Posterior vena cava (tissue), 2 donors: Measurements from ENCODE around the gene CDK17. TPM values are rescaled to one million over a fixed set of nuclear protein-coding genes. Genes with fewer than 3 reads are reported as not detected.
A peak's percentile ranks its signal among the peaks of the same experiment; 100 is the strongest.

Experiments
- DNase-seq: peaks from one replicate; pipeline ENCODE4 v3.0.0-alpha.2; 2020; ENCODE audit warnings: low spot score
- intact Hi-C, 2 donors: fragments of 100-400 bp; cut with DNase I; formaldehyde crosslinking; loops; one replicate each; pipeline versions ENCODE4 v1.14.1 to v1.14.2; 2022 to 2023
- total RNA-seq, 2 donors: library from RNA; stranded (reverse); fragmentation: NEBNext Ultra II Directional; extraction: Animal tissue kit (Norgen Biotek cat#: 25700); gene quantifications; one replicate each; pipeline ENCODE4 v1.2.1, GENCODE V29; 2021
- donor health status: DM: yes; HTN: yes; CAD: no.
- donor health status: DM: yes; HTN: yes; CAD: no.

Gene CDK17
- total RNA-seq, 2 donors from 2014 or later = 46.4 to 50.1 TPM

GRCh38 chr12:96257550-96258103, 142.6 kb downstream of the CDK17 start:
- no peak for DNase-seq
- intact Hi-C loops = no loop called here

- no peak for DNase-seq
- intact Hi-C loops = no loop called here
These were observed 143.4 kb downstream of the CDK17 start for GRCh38 chr12:96256672-96257361.

GRCh38 chr12:96255077-96255476, 145.2 kb downstream of the CDK17 start:
- intact Hi-C loops = no loop called here
- peak; percentile 90 for DNase-seq

- intact Hi-C loops = no loop called here
- DNase-seq = no peak
These were observed 150.0 kb downstream of the CDK17 start for GRCh38 chr12:96250119-96250685.

GRCh38 chr12:96249196-96250118, 150.8 kb downstream of the CDK17 start:
- peak; percentile 89 for DNase-seq
- intact Hi-C loops = no loop called here

GRCh38 chr12:96248136-96248931, 151.9 kb downstream of the CDK17 start:
- peak; percentile 72 for DNase-seq
- intact Hi-C loops = no loop called here

GRCh38 chr12:96247563-96247962, 152.7 kb downstream of the CDK17 start:
- intact Hi-C loops = no loop called here
- DNase-seq = no peak

GRCh38 chr12:96246926-96247505, 153.2 kb downstream of the CDK17 start:
- no peak for DNase-seq
- intact Hi-C loops = no loop called here

- DNase-seq = no peak
- intact Hi-C loops = loop anchor here in 1 of 2 donors (5.0 kb wide), 1 partner anchor 152 kb away; no protein-coding TSS in a partner anchor
These were observed 155.4 kb downstream of the CDK17 start for GRCh38 chr12:96244826-96245225.

- intact Hi-C loops = loop anchor here in 1 of 2 donors (5.0 kb wide), 1 partner anchor 155 kb away; no protein-coding TSS in a partner anchor
- DNase-seq = no peak
These were observed 157.6 kb downstream of the CDK17 start for GRCh38 chr12:96242597-96242996.

GRCh38 chr12:96241846-96242256, 158.4 kb downstream of the CDK17 start:
- DNase-seq = peak; percentile 92
- intact Hi-C loops = loop anchor here in 1 of 2 donors (5.0 kb wide), 1 partner anchor 155 kb away; no protein-coding TSS in a partner anchor

- DNase-seq = no peak
- intact Hi-C loops = loop anchor here in 1 of 2 donors (5.0 kb wide), 1 partner anchor 156 kb away; no protein-coding TSS in a partner anchor
These were observed 158.8 kb downstream of the CDK17 start for GRCh38 chr12:96241431-96241830.

- DNase-seq = no peak
- intact Hi-C loops = loop anchor here in 1 of 2 donors (5.0 kb wide), 1 partner anchor 157 kb away; no protein-coding TSS in a partner anchor
These were observed 159.6 kb downstream of the CDK17 start for GRCh38 chr12:96240656-96241055.

GRCh38 chr12:96239711-96240635, 160.3 kb downstream of the CDK17 start:
- no peak for DNase-seq
- intact Hi-C loops = loop anchor here (5.0 to 10.0 kb wide), 2 partner anchors 155 to 157 kb away; no protein-coding TSS in a partner anchor

GRCh38 chr12:96238336-96239047, 161.7 kb downstream of the CDK17 start:
- intact Hi-C loops = loop anchor here in 1 of 2 donors (10.0 kb wide), 1 partner anchor 156 kb away; no protein-coding TSS in a partner anchor

GRCh38 chr12:96237465-96238077, 162.7 kb downstream of the CDK17 start:
- intact Hi-C loops = loop anchor here in 1 of 2 donors (10.0 kb wide), 1 partner anchor 157 kb away; no protein-coding TSS in a partner anchor
- DNase-seq = peak; percentile 91

More at GRCh38 chr12:96238336-96239047, 161.7 kb downstream of the CDK17 start:
- no peak for DNase-seq
